GM18508 (cell line): ENCODE measurements around the gene DNAJC22.
A peak's percentile ranks its signal among the peaks of the same experiment; 100 is the strongest.
"Not testable (repeated sequence)": the region's sequence is repeated elsewhere in the genome, so short reads cannot be mapped to it uniquely, and the experiment has no call there.

Experiments used
- ATAC-seq: cut with Tn5 transposase; IDR thresholded peaks from one replicate; pipeline ENCODE4 v1.9.1; 2021; ENCODE audit warnings: moderate number of reproducible peaks; ENCODE audit not compliant: insufficient read depth, unreplicated experiment

DNAJC22 gene

GRCh38 chr12:49346659-49347310 lies at the start of gene DNAJC22:
Gene DNAJC22, plus strand, starts transcription at chr12:49346888. Its CDS starts 1,985 bp downstream, at chr12:49348873.
- no peak for ATAC-seq

DNA sequence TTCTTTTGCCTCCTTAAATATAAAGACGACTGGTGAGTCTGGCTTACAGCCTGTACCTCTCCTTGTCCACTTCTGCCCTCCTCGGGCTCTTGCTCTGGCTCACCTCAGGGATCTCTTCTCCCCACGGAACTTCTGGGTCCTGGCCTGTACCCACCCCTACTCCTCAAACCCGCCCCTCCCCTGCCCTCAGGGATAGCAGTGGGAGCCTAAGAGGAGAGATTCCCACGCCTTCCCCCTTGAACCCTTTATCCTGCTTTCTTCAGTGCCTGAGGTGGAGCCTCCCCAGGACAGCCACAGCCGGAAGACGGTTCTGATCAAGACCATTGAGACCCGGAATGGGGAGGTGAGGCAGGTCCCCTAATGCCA lies 49.0 kb upstream of the DNAJC22 start:
- ATAC-seq, result no peak

GRCh38 chr12:49298160-49298559 lies 48.5 kb upstream of the DNAJC22 start:
- no peak for ATAC-seq

GRCh38 chr12:49301760-49302159 lies 44.9 kb upstream of the DNAJC22 start:
- no peak for ATAC-seq

GRCh38 chr12:49304161-49304560 lies 42.5 kb upstream of the DNAJC22 start:
- no peak for ATAC-seq

GRCh38 chr12:49305762-49306510 lies 40.8 kb upstream of the DNAJC22 start:
- ATAC-seq, result no peak

GRCh38 chr12:49309386-49309785 lies 37.3 kb upstream of the DNAJC22 start:
- ATAC-seq, result no peak

- ATAC-seq, result not testable (repeated sequence)
Measured at GRCh38 chr12:49310451-49311000, 36.2 kb upstream of the DNAJC22 start.

- ATAC-seq, result no peak
Measured at GRCh38 chr12:49314811-49315210, 31.9 kb upstream of the DNAJC22 start.

DNA sequence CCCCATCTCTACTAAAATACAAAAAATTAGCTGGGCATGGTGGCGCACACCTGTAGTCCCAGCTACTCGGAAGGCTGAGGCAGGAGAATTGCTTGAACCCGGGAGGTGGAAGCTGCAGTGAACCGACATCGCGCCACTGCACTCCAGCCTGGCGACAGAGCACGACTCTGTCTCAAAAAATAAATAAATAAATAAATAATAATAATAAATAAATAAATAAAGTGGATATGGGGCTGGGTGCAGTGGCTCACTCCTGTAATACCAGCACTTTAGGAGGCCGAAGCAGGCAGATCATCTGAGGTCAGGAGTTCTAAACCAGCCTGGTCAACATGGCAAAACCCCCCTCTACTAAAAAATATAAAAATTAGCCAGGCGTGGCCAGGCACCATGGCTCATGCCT lies 29.6 kb upstream of the DNAJC22 start:
- ATAC-seq, result not testable (repeated sequence)

- not testable (repeated sequence) for ATAC-seq
Measured at GRCh38 chr12:49320411-49321103, 26.1 kb upstream of the DNAJC22 start.

GRCh38 chr12:49322367-49322707 lies 24.4 kb upstream of the DNAJC22 start:
- no peak for ATAC-seq

DNA sequence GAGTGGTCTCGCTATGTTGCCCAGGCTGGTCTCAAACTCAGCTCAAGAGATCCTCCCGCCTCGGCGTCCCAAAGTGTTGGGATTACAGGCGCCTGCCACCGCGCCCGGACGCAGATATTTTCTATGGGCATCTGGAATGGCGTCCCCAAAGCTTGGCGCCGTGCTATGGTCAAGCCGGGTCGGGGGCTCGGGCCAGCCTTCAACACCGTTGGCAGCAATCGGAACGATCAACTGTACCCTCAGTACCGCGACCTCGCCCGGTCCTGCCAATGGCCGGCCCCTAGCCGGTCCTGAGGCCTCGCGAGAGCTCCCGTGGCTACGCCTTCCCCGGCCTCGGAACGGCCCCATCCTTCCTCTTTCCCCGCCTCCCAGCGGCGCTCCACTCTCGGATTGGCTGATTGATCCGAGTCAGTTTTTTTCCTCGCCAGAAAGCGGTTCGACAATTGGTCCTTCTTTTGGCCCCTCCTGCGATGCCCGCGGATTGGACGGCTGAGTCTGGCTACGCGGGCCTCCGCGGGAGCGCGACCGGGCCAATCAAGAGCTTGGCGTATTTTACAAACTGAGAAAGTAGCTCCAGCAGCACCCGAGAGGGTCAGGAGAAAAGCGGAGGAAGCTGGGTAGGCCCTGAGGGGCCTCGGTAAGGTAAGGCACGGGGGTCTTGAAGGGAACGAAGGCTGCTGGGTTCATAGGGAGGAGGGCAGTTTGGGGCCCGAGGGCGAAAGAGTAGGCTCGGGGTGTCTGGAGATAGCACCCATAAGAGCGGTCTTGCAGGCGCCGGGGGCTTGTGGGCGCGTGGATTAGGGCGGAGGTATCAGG lies 23.8 kb upstream of the DNAJC22 start, which contains the start of gene TROAP:
Gene TROAP (plus strand): TSS at position 548 of the 816 bp plus-strand sequence. CDS start 354 bp downstream, outside the sequence.
- ATAC-seq, result peak; percentile 85

- ATAC-seq, result no peak
Measured at GRCh38 chr12:49323524-49324097, 23.1 kb upstream of the DNAJC22 start.

GRCh38 chr12:49325606-49326005 lies 21.1 kb upstream of the DNAJC22 start:
- ATAC-seq, result no peak

DNA sequence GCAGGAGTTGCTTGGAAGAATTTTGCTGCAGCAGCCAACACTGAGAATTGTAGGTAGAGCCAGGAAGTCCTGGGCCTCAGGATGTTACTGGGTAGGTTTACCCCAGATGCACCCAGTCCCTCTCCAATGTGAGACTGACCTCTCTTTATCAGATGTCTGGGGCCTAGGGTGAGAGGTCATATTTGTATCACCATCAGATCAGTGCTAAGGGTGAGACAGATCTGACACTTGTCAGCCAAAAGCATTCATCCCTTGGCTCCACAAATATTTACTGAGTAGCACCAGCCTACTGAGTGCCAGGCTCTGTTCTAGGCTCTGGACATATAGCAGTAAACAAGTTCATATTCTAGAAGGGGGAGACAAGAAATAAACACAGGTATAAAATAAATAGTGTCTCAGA lies 19.3 kb upstream of the DNAJC22 start:
- no peak for ATAC-seq

- no peak for ATAC-seq
Measured at GRCh38 chr12:49327887-49328286, 18.8 kb upstream of the DNAJC22 start.

DNA sequence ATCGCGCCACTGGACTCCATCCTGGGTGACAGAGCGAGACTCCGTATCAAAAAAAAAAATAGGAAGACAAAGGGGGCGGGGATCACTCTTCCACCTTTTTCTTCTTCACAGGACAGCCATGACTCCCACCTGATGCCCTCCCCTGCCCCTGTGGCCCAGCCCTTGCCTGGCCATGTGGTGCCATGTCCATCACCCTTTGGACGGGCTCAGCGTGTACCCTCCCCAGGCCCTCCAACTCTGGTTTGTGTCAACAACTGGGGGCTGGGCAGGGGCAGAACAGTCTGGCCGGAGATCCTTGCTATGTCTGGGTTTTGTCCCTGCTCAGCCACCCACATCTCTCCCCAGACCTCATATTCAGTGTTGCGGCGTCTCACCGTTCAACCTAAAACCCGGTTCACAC lies 17.9 kb upstream of the DNAJC22 start:
- no peak for ATAC-seq

DNA sequence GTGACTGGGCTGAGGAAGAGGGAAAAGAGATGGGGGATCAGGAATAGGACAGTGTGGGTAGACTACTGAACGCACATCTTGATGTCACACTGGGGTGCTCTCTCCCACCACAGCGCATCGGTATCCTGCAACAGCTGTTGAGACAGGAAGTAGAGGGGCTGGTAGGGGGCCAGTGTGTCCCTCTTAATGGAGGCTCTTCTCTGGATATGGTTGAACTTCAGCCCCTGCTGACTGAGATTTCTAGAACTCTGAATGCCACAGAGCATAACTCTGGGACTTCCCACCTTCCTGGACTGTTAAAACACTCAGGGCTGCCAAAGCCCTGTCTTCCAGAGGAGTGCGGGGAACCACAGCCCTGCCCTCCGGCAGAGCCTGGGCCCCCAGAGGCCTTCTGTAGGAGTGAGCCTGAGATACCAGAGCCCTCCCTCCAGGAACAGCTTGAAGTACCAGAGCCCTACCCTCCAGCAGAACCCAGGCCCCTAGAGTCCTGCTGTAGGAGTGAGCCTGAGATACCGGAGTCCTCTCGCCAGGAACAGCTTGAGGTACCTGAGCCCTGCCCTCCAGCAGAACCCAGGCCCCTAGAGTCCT lies 16.6 kb upstream of the DNAJC22 start:
- no peak for ATAC-seq
